HepG2 (cell line): ENCODE data around the gene ENDOG.

Source experiments
- CBX1 ChIP-seq: IDR thresholded peaks from one replicate; pipeline ENCODE4 v1.6.1; 2016; ENCODE audit warnings: antibody characterized with exemption, low read depth
- CCAR2 ChIP-seq: fragments of 200-400 bp; formaldehyde crosslinking; optimal IDR thresholded peaks from 2 replicates; pipeline ENCODE3; 2018; ENCODE audit warnings: low read depth, mild to moderate bottlenecking, low read length, moderate library complexity
- CTCF ChIP-seq: sonication (generic); formaldehyde crosslinking; IDR thresholded peaks from 2 replicates; pipeline ENCODE4 v1.5.0; 2020; ENCODE audit warnings: mild to moderate bottlenecking, missing genetic modification reagents, moderate library complexity
- RELA ChIP-seq: sonication (generic); formaldehyde crosslinking; IDR thresholded peaks from 2 replicates; pipeline ENCODE4 v1.4.0; 2020; ENCODE audit warnings: missing genetic modification reagents
- SP140L ChIP-seq: sonication (generic); formaldehyde crosslinking; IDR thresholded peaks from 2 replicates; pipeline ENCODE4 v1.4.0; 2020; ENCODE audit warnings: missing genetic modification reagents, borderline replicate concordance
- XRCC5 ChIP-seq: fragments of 200-400 bp; formaldehyde crosslinking; optimal IDR thresholded peaks from 2 replicates; pipeline ENCODE3; 2017; ENCODE audit warnings: mild to moderate bottlenecking, low read length
- ZNF280D ChIP-seq: sonication (generic); formaldehyde crosslinking; IDR thresholded peaks from 2 replicates; pipeline ENCODE4 v1.5.1; 2020; ENCODE audit warnings: mild to moderate bottlenecking, missing genetic modification reagents
- ZNF792 ChIP-seq: IDR thresholded peaks from 2 replicates; pipeline ENCODE4 v1.6.1; 2016
- TF ChIP-seq, protein P1 (sequence below), 2 experiments: fragments of 450-650 bp in 1 of 2; sonication (generic) in 1 of 2; formaldehyde crosslinking; IDR thresholded peaks; 2 replicates each; pipeline versions ENCODE4 v1.5.0 to v1.8.0; 2020 to 2022; ENCODE audit warnings: mild to moderate bottlenecking in 1 of 2, missing genetic modification reagents in 1 of 2

- TF ChIP-seq CBX1 (no peak), ZNF792 (no peak), CTCF (CRISPR knock-in tag) (no peak), RELA (CRISPR knock-in tag) (no peak), ZNF280D (CRISPR knock-in tag) (no peak), XRCC5 (no peak), CCAR2 (no peak), SP140L (CRISPR knock-in tag) (no peak)
- TF ChIP-seq, protein P1, sequence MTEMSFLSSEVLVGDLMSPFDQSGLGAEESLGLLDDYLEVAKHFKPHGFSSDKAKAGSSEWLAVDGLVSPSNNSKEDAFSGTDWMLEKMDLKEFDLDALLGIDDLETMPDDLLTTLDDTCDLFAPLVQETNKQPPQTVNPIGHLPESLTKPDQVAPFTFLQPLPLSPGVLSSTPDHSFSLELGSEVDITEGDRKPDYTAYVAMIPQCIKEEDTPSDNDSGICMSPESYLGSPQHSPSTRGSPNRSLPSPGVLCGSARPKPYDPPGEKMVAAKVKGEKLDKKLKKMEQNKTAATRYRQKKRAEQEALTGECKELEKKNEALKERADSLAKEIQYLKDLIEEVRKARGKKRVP (CRISPR knock-in tag; IDR thresholded peaks at IDR 0.05), result no peak
Measured at GRCh38 chr9:128802482-128802881, 15.8 kb upstream of the ENDOG start.
